ENCODE results near the gene THRB.

Gene THRB

DNA sequence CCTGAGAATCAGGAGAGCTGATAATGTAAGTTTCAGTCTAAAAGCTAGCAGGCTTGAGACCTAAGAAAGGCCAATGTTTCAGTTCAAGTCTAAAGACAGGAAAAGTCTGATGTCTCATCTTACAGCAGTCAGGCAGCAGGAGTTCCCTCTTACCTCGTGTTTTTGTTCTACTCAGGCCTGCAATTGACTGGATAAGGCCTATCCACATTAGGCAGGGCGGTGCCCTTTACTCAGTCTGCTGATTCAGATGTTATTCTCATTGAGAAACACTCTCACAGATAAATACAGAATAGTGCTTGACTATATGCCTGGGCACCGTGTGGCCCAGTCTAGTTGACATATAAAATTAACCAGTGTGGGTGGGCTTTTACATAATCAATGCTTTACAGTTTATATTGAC lies 427.2 kb downstream of the THRB start:
- DNase-seq: no peak
